COLO668 (cell line): Measurements from ENCODE around the gene NEXN.
"Not testable (repeated sequence)": the region's sequence is repeated elsewhere in the genome, so short reads cannot be mapped to it uniquely, and the experiment has no call there.

Source experiments
- DNase-seq: peaks from one replicate; lab custom pipeline; 2025; ENCODE audit not compliant: unreplicated experiment; lab: John Stamatoyannopoulos, UW

Gene NEXN

GRCh38 chr1:77905603-77906002 lies 17.2 kb downstream of the NEXN start:
- DNase-seq, result no peak

GRCh38 chr1:77906019-77906545 lies 17.7 kb downstream of the NEXN start:
- no peak for DNase-seq

GRCh38 chr1:77906624-77907023 lies 18.2 kb downstream of the NEXN start:
- no peak for DNase-seq

- no peak for DNase-seq
Measured at GRCh38 chr1:77910116-77910515, 21.7 kb downstream of the NEXN start.

- not testable (repeated sequence) for DNase-seq
Measured at GRCh38 chr1:77918918-77919317, 30.5 kb downstream of the NEXN start.

- DNase-seq, result no peak
Measured at GRCh38 chr1:77925518-77925917, 37.1 kb downstream of the NEXN start.

- no peak for DNase-seq
Measured at GRCh38 chr1:77925956-77926355, 37.5 kb downstream of the NEXN start.

GRCh38 chr1:77926561-77927357 lies 38.3 kb downstream of the NEXN start:
- no peak for DNase-seq

GRCh38 chr1:77927414-77927813 lies 39.0 kb downstream of the NEXN start:
- no peak for DNase-seq

- no peak for DNase-seq
Measured at GRCh38 chr1:77929806-77930205, 41.4 kb downstream of the NEXN start.

- no peak for DNase-seq
Measured at GRCh38 chr1:77938651-77939050, 50.2 kb downstream of the NEXN start.

GRCh38 chr1:77940921-77941570 lies 52.6 kb downstream of the NEXN start:
- no peak for DNase-seq

GRCh38 chr1:77942400-77943140 lies 54.1 kb downstream of the NEXN start:
- no peak for DNase-seq

- DNase-seq, result no peak
Measured at GRCh38 chr1:77945345-77945744, 56.9 kb downstream of the NEXN start.

GRCh38 chr1:77948841-77949424 lies 60.5 kb downstream of the NEXN start:
- DNase-seq, result no peak

- no peak for DNase-seq
Measured at GRCh38 chr1:77950873-77951272, 62.4 kb downstream of the NEXN start.

GRCh38 chr1:77951328-77951727 lies 62.9 kb downstream of the NEXN start:
- no peak for DNase-seq

GRCh38 chr1:77953907-77954306 lies 65.5 kb downstream of the NEXN start:
- DNase-seq, result no peak

- no peak for DNase-seq
Measured at GRCh38 chr1:77954521-77954920, 66.1 kb downstream of the NEXN start.

- DNase-seq, result no peak
Measured at GRCh38 chr1:77955709-77956108, 67.3 kb downstream of the NEXN start.

- DNase-seq, result no peak
Measured at GRCh38 chr1:77956464-77956863, 68.0 kb downstream of the NEXN start.
